Adrenal gland (tissue), 12 donors: Measurements from ENCODE around the gene FARS2. TPM values are rescaled to one million over a fixed set of nuclear protein-coding genes. Genes with fewer than 3 reads are reported as not detected.
"Not testable (repeated sequence)": the region's sequence is repeated elsewhere in the genome, so short reads cannot be mapped to it uniquely, and the experiment has no call there.

Experiments
- DNase-seq, 7 donors: peaks; one replicate each; pipeline ENCODE4 v3.0.0-alpha.2; 2019 to 2020
- H3K27ac ChIP-seq, 5 donors: fragments of 200-600 bp; sonication (generic) in 4 of 5; 1 replicate in 3 of 5; 2 replicates in 2 of 5; pipeline versions ENCODE4 v1.5.1 to v1.8.0; 2016 to 2020; ENCODE audit warnings: mild to moderate bottlenecking in 1 of 5
- H3K27me3 ChIP-seq: fragments of 200-600 bp; 2 replicates; pipeline ENCODE4 v1.8.0; 2021
- H3K36me3 ChIP-seq, 2 donors: fragments of 200-600 bp; replicated peaks in 1 of 2; 1 replicate in 1 of 2; 2 replicates in 1 of 2; pipeline versions ENCODE4 v1.5.1 to v1.8.0; 2018 to 2022
- H3K4me1 ChIP-seq, 2 donors: fragments of 200-600 bp; replicated peaks in 1 of 2; 1 replicate in 1 of 2; 2 replicates in 1 of 2; pipeline versions ENCODE4 v1.5.1 to v1.8.0; 2018 to 2021
- H3K4me3 ChIP-seq, 4 donors: fragments of 200-600 bp; sonication (generic) in 3 of 4; one replicate each; pipeline ENCODE4 v1.5.1; 2016 to 2018
- H3K9me3 ChIP-seq, 3 donors: fragments of 200-600 bp; sonication (generic) in 1 of 3; replicated peaks in 1 of 3; 1 replicate in 2 of 3; 2 replicates in 1 of 3; pipeline versions ENCODE4 v1.5.1 to v1.8.0; 2016 to 2021
- CTCF ChIP-seq, 6 experiments: fragments of 450-650 bp in 4 of 6; fragments of 200-600 bp in 2 of 6; sonication (generic) in 1 of 6; IDR thresholded peaks; 1 replicate in 5 of 6; 2 replicates in 1 of 6; pipeline versions ENCODE4 v1.5.1 to v1.8.0; 2016 to 2021; ENCODE audit warnings: antibody characterized with exemption in 6 of 6, mild to moderate bottlenecking in 2 of 6, moderate library complexity in 1 of 6
- POLR2A ChIP-seq, 2 donors: fragments of 450-650 bp; IDR thresholded peaks; one replicate each; pipeline ENCODE4 v1.6.1; 2017; ENCODE audit warnings: antibody characterized with exemption in 2 of 2, mild to moderate bottlenecking in 2 of 2, moderate library complexity in 1 of 2
- WGBS, 4 donors: extraction: QIAGEN DNeasy Blood & Tissue Kit in 2 of 4; methylation state at CpG; one replicate each; pipeline versions ENCODE4 v1.1.5 to v1.1.7; 2013 to 2017; 5-methylcytosine and 5-hydroxymethylcytosine counted together
- intact Hi-C, 2 donors: fragments of 100-400 bp; cut with DNase I; formaldehyde crosslinking; loops; one replicate each; pipeline versions ENCODE4 v1.14.1 to v1.15.0; 2022 to 2023
- polyA plus RNA-seq, 3 donors: library from polyadenylated mRNA; stranded (reverse); fragments of 200-250 nt in 2 of 3; fragments of 350-450 nt in 1 of 3; fragmentation: Illumina TruSeq in 1 of 3; extraction: RNeasy Lipid Tissue Mini Kit (QIAGEN cat#74804) in 1 of 3; gene quantifications; one replicate each; pipeline ENCODE4 v1.2.3, GENCODE V29; 2013 to 2014
- total RNA-seq, 9 donors: library from RNA; depleted of rRNA in 4 of 9; stranded (reverse); fragments of >200 nt in 4 of 9; fragments of 120-200 nt in 1 of 9; fragmentation: NEBNext Ultra II Directional in 1 of 9; extraction: Animal tissue kit (Norgen Biotek cat#: 25700) in 1 of 9; gene quantifications; one replicate each; pipeline versions ENCODE4 v1.1.0 to v1.2.4, GENCODE V29; 2013 to 2023
- donor health status: healthy with polysubstance abuse.
- donor health status: Bipolar disorder and iron deficiency.
- donor health status: DM: yes; HTN: yes; CAD: no.
- donor health status: DM: no; HTN: no; CAD: no.
- donor health status: DM: no; HTN: no; CAD: no.
- donor health status: DM: yes; HTN: yes; CAD: no.

FARS2 gene
- total and polyA plus RNA-seq, 12 donors = 7.2 to 55.2 (median 19.8) TPM

DNA sequence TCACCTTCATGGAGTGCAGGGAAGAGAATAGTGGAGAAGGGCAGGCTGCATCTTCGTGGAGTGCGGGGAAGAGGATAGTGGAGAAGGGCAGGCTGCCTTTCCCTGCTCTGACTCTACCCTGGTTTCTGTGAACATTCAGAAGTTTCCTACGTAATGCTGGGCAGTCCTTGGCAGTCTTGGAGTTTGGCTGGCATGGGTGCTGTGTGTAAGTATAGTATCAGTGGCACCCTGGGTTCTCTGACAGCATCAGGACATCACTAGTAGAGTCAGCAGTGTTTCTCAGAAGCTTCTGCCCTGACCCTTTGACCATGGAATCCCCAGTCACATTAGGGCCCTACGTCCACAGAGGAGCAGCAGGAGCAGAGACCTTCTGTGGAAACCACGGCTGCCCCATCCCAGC is 392.5 kb downstream of the FARS2 start:
- H3K27me3 ChIP-seq = no peaks in the 10 kb centered on the region
- no peak for DNase-seq
- intact Hi-C loops = no loop called here
- no peaks in the 10 kb centered on the region for H3K4me1 ChIP-seq
- no peaks in the 10 kb centered on the region for H3K9me3 ChIP-seq
- H3K36me3 ChIP-seq = no peaks in the 10 kb centered on the region
- H3K4me3 ChIP-seq = no peak overlapping the region
- no peak overlapping the region for H3K27ac ChIP-seq
- no peak for TF ChIP-seq CTCF (IDR thresholded peaks at IDR 0.05)
- no peak for TF ChIP-seq POLR2A (IDR thresholded peaks at IDR 0.05)
- WGBS, 4 donors = 83 to 95% (median 91%) methylated on average over 4 to 5 of the region's 5 CpGs

DNA sequence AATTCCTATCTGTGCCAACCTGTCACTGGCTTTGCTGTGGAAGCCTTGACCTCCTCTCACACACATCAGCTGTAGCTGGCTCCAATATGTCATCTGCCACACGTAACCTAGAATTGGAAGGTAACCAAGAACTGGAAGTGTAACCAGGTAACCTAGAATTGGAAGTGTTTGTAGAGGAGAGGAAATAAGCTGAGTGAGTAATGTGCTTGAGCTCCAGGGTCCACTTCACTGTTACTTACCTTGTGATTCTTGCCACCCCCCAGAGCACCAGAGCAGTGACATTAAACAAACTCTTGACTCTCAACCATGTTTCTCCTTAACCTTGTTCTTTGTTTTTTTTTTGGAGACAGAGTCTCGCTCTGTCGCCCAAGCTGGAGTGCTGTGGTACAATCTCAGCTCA is 394.9 kb downstream of the FARS2 start:
- no peaks in the 10 kb centered on the region for H3K9me3 ChIP-seq
- no peaks in the 10 kb centered on the region for H3K4me1 ChIP-seq
- H3K27me3 ChIP-seq = no peaks in the 10 kb centered on the region
- H3K27ac ChIP-seq = no peak overlapping the region
- intact Hi-C loops = no loop called here
- WGBS, 4 donors = 78 to 89% (median 85%) methylated on average over 3 of the region's 3 CpGs
- no peak for DNase-seq
- no peaks in the 10 kb centered on the region for H3K36me3 ChIP-seq
- no peak overlapping the region for H3K4me3 ChIP-seq
- TF ChIP-seq CTCF (IDR thresholded peaks at IDR 0.05) (no peak), POLR2A (IDR thresholded peaks at IDR 0.05) (no peak)

DNA sequence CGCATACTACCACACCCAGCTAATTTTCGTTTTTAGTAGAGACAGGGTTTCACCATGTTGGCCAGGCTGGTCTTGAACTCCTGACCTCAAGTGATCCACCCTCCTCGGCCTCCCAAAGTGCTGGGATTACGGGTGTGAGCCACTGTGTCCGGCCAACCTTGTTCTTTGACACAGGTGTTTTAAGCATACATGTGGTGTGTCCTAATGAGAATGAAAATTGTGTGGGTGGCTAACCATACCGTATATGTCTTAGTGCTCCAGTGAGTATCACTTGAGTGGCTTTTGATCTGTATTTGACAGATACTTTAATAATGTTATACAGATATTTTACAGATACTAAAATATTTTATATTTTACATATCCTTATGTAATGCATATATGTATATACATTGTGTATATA is 395.4 kb downstream of the FARS2 start:
- H3K4me1 ChIP-seq, intact Hi-C loops, H3K4me3 ChIP-seq, H3K27ac ChIP-seq, H3K36me3 ChIP-seq, H3K27me3 ChIP-seq, H3K9me3 ChIP-seq, DNase-seq: not testable (repeated sequence)
- 93 to 100% (median 94%) methylated on average over 6 of the region's 6 CpGs for WGBS, 4 donors

DNA sequence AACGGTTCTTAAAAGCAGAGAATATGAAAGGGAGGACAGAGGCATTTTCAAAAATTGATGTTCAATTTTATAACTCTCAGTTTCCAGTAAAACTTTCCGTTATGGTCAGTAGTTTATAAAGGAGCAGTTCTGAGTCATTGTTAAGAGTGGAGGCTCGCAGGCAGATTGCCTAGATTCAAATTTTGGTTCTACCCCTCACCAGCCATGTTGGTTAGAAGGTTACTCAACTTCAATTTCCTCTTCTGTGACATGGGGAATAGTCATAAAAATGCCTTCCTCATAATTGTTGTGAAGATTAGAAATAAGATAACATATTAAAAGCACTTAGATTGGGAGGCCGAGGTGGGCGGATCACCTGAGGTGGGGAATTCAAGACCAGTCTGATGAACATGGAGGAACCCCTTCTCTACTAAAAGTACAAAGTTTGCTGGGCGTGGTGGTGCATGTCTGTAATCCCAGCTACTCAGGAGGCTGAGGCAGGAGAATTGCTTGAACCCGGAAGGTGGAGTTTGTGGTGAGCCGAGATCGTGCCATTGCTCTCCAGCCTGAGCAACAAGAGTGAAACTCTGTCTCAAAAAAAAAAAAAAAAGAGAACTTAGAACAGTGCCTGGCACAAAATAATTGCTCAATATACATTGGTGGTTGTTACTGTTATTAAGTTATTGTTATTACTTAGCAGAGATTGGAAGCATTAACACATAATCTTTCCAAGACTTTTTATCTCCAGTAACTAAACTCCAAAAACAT is 396.5 kb downstream of the FARS2 start:
- Histone ChIP-seq H3K9me3 (no peaks in the 10 kb centered on the region), H3K27me3 (no peaks in the 10 kb centered on the region), H3K36me3 (no peaks in the 10 kb centered on the region), H3K4me3 (no peak overlapping the region), H3K4me1 (no peaks in the 10 kb centered on the region), H3K27ac (peak overlapping the region in 1 of 5 donors; percentile 67)
- TF ChIP-seq POLR2A (IDR thresholded peaks at IDR 0.05) (no peak), CTCF (IDR thresholded peaks at IDR 0.05) (no peak)
- peak in 1 of 7 donors; percentile 9 for DNase-seq
- 81 to 89% (median 88%) methylated on average over 9 of the region's 9 CpGs for WGBS, 4 donors
- intact Hi-C loops = no loop called here

DNA sequence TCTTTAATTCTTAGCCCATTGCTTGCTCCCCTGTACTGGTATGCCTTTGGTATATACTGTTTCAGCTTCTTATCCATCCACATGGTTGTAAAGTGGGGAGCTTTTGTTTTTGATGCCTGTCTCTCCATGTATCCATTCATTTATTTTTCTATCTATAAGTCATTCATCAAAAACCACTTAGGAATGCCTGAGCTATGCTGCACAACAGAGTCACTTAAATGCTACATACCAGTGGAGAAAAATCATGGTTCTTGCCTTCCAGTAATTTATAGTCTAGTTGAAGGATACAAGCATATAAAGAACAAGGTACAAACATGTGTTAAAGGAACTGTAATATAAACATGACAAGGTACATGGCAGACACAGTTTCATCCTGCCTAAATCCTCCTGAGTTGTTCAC is 398.2 kb downstream of the FARS2 start:
- no peaks in the 10 kb centered on the region for H3K9me3 ChIP-seq
- TF ChIP-seq CTCF (IDR thresholded peaks at IDR 0.05) = no peak
- TF ChIP-seq POLR2A (IDR thresholded peaks at IDR 0.05) = no peak
- no peak for DNase-seq
- H3K36me3 ChIP-seq = no peaks in the 10 kb centered on the region
- intact Hi-C loops = no loop called here
- H3K4me3 ChIP-seq = no peak overlapping the region
- no peak overlapping the region for H3K27ac ChIP-seq
- no peaks in the 10 kb centered on the region for H3K27me3 ChIP-seq
- no peaks in the 10 kb centered on the region for H3K4me1 ChIP-seq
